ENCODE data around the gene FARP2.

DNA sequence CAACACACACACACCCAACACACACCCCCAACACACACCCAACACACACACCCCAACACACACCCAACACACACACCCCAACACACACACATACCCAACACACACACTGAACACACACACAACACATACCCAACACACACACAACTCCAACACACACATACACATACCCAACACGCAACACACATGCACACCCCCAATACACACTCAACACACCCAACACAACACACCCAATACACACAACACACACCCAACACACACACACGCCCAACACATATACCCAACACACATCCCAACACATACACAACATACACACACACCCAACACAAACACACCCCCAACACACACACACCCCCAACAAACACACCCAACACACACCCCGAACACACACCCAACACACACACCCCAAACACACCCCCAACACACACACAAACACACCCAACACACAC, 160.5 kb downstream of the FARP2 start:
- TF ChIP-seq, protein P1, sequence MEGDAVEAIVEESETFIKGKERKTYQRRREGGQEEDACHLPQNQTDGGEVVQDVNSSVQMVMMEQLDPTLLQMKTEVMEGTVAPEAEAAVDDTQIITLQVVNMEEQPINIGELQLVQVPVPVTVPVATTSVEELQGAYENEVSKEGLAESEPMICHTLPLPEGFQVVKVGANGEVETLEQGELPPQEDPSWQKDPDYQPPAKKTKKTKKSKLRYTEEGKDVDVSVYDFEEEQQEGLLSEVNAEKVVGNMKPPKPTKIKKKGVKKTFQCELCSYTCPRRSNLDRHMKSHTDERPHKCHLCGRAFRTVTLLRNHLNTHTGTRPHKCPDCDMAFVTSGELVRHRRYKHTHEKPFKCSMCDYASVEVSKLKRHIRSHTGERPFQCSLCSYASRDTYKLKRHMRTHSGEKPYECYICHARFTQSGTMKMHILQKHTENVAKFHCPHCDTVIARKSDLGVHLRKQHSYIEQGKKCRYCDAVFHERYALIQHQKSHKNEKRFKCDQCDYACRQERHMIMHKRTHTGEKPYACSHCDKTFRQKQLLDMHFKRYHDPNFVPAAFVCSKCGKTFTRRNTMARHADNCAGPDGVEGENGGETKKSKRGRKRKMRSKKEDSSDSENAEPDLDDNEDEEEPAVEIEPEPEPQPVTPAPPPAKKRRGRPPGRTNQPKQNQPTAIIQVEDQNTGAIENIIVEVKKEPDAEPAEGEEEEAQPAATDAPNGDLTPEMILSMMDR (conservative IDR thresholded peaks at IDR 0.05; ENCODE audit: low read depth in 2 of 2), result no peak
- TF ChIP-seq JUNB (IDR thresholded peaks at IDR 0.05; ENCODE audit: unreplicated experiment) (no peak), POLR2AphosphoS5 (IDR thresholded peaks at IDR 0.05; ENCODE audit: low read depth) (no peak), EZH2phosphoT487 (IDR thresholded peaks at IDR 0.05; ENCODE audit: unreplicated experiment) (no peak)

Measured in GM23338 (cell line).